Endothelial cell (in vitro differentiated cells): Measurements from ENCODE around the gene LTA. TPM values are rescaled to one million over a fixed set of nuclear protein-coding genes. Genes with fewer than 3 reads are reported as not detected.

Experiments used
- DNase-seq: peaks from one replicate; pipeline ENCODE4 v3.0.0; 2021; ENCODE audit warnings: low spot score
- H3K27ac Mint-ChIP-seq: one replicate; pipeline ENCODE4 v1.8.0; 2021; ENCODE audit warnings: mixed read lengths, inconsistent platforms; ENCODE audit not compliant: unreplicated experiment
- H3K27me3 Mint-ChIP-seq: one replicate; pipeline ENCODE4 v1.8.0; 2021; ENCODE audit warnings: mild to moderate bottlenecking, moderate library complexity, mixed read lengths, inconsistent platforms; ENCODE audit not compliant: unreplicated experiment
- H3K36me3 Mint-ChIP-seq: one replicate; pipeline ENCODE4 v1.8.0; 2021; ENCODE audit warnings: mild to moderate bottlenecking, low read depth, mixed read lengths, inconsistent platforms; ENCODE audit not compliant: unreplicated experiment
- H3K4me1 Mint-ChIP-seq: one replicate; pipeline ENCODE4 v1.8.0; 2021; ENCODE audit warnings: mild to moderate bottlenecking, mixed read lengths, inconsistent platforms; ENCODE audit not compliant: unreplicated experiment
- H3K4me3 Mint-ChIP-seq: one replicate; pipeline ENCODE4 v1.8.0; 2021; ENCODE audit warnings: mild to moderate bottlenecking, mixed read lengths, inconsistent platforms; ENCODE audit not compliant: unreplicated experiment
- H3K9me3 Mint-ChIP-seq: one replicate; pipeline ENCODE4 v1.8.0; 2021; ENCODE audit warnings: mixed read lengths, inconsistent platforms; ENCODE audit not compliant: unreplicated experiment
- CTCF ChIP-seq: fragments of 200-600 bp; sonication (generic); IDR thresholded peaks from one replicate; pipeline ENCODE4 v1.5.0; 2021; ENCODE audit warnings: antibody characterized with exemption; ENCODE audit not compliant: unreplicated experiment
- total RNA-seq: library from RNA; stranded (reverse); fragmentation: NEBNext Ultra II Directional; extraction: Animal tissue kit (Norgen Biotek cat#: 25700); gene quantifications from one replicate; pipeline ENCODE4 v1.2.1, GENCODE V29; 2021; ENCODE audit not compliant: unreplicated experiment

LTA gene
- total RNA-seq, 1 donor from 2014 or later = not detected

DNA sequence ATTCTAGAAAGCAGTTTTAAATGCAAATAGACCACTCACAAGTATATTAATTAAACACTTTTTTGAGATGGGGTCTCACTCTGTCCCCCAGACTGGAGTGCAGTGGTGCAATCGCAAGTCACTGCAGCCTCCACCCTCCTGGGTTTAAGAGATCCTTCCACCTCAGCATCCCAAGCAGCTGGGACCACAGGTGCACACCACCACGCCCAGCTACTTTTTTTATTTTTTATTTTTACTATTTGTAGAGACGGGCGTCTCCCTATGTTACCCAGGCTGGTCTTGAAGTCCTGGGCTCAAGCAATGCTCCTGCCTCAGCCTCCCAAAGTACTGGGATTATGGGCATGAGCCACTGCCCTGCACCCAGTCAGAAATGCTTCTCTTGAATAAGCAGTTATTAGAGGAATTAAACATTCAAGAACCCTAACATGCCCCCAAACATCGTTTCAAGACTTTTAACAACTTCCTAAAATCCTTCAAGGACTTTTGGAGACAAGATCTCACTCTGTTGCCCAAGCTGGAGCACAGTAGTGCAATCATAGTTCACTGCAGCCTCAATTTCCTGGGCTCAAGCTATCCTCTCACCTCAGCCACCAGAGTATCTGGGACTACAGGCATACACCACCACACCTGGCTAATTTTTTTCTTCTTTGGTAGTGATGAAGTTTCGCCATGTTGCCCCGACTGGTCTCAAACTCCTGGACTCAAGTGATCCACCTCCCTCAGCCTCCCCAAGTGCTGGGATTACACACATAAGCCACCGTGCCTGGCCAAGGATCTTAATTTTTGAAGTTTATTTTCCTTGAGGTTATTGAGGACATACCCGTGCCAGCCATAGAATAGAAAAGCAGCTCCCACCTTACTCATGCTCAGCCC is 40.1 kb upstream of the LTA start:
- Mint-ChIP-seq H3K27ac (no peak overlapping the region), H3K27me3 (peaks cover 2% of the 10 kb centered on the region), H3K9me3 (no peaks in the 10 kb centered on the region), H3K4me3 (no peak overlapping the region), H3K36me3 (peaks cover 50% of the 10 kb centered on the region), H3K4me1 (no peaks in the 10 kb centered on the region)
- no peak for TF ChIP-seq CTCF
- DNase-seq = no peak

GRCh38 chr6:31532644-31533454 is 39.2 kb upstream of the LTA start:
- Mint-ChIP-seq H3K4me3 (no peak overlapping the region), H3K27me3 (peaks cover 2% of the 10 kb centered on the region), H3K36me3 (peaks cover 50% of the 10 kb centered on the region), H3K9me3 (no peaks in the 10 kb centered on the region), H3K27ac (no peak overlapping the region), H3K4me1 (no peaks in the 10 kb centered on the region)
- no peak for DNase-seq
- TF ChIP-seq CTCF = no peak

- no peak for TF ChIP-seq CTCF
- Mint-ChIP-seq H3K4me3 (no peak overlapping the region), H3K27ac (no peak overlapping the region), H3K27me3 (peaks cover 2% of the 10 kb centered on the region), H3K4me1 (peaks cover 1% of the 10 kb centered on the region), H3K9me3 (no peaks in the 10 kb centered on the region), H3K36me3 (peaks cover 54% of the 10 kb centered on the region)
- no peak for DNase-seq
These were observed 38.6 kb upstream of the LTA start for GRCh38 chr6:31533455-31533841.

DNA sequence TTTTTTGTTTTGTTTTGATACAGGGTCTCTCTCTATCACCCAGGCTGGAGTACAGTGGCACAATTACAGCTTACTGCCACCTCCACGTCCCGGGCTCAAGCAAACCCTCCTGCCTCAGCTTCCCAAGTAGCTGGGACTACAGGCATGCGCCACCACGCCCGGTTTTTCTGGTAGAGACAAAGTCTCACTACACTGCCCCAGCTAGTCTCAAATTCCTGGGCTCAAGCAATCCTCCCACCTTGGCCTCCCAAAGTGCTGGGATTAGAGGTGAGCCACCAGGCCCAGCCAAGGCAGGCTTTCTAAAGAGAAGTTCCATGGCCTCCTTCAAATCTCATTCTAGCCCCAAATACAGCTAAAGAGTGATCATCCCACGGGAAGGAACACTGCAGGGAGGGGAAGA is 38.1 kb upstream of the LTA start:
- peaks cover 60% of the 10 kb centered on the region for H3K36me3 Mint-ChIP-seq
- no peak for TF ChIP-seq CTCF
- H3K27me3 Mint-ChIP-seq = peaks cover 4% of the 10 kb centered on the region
- H3K27ac Mint-ChIP-seq = no peak overlapping the region
- peaks cover 7% of the 10 kb centered on the region for H3K4me1 Mint-ChIP-seq
- no peaks in the 10 kb centered on the region for H3K9me3 Mint-ChIP-seq
- H3K4me3 Mint-ChIP-seq = no peak overlapping the region
- no peak for DNase-seq
